Breast epithelium (tissue), 3 donors: ENCODE results near the gene MAPKAPK3.

ENCODE experiments used
- CTCF ChIP-seq, 3 donors: fragments of 450-650 bp; IDR thresholded peaks; one replicate each; pipeline ENCODE4 v1.5.1; 2016 to 2017; ENCODE audit warnings: antibody characterized with exemption in 3 of 3, mild to moderate bottlenecking in 3 of 3, moderate library complexity in 3 of 3
- POLR2AphosphoS5 ChIP-seq, 3 donors: sonication (generic); formaldehyde crosslinking; IDR thresholded peaks; one replicate each; pipeline ENCODE4 v1.6.1; 2017; ENCODE audit warnings: antibody characterized with exemption in 3 of 3

DNA sequence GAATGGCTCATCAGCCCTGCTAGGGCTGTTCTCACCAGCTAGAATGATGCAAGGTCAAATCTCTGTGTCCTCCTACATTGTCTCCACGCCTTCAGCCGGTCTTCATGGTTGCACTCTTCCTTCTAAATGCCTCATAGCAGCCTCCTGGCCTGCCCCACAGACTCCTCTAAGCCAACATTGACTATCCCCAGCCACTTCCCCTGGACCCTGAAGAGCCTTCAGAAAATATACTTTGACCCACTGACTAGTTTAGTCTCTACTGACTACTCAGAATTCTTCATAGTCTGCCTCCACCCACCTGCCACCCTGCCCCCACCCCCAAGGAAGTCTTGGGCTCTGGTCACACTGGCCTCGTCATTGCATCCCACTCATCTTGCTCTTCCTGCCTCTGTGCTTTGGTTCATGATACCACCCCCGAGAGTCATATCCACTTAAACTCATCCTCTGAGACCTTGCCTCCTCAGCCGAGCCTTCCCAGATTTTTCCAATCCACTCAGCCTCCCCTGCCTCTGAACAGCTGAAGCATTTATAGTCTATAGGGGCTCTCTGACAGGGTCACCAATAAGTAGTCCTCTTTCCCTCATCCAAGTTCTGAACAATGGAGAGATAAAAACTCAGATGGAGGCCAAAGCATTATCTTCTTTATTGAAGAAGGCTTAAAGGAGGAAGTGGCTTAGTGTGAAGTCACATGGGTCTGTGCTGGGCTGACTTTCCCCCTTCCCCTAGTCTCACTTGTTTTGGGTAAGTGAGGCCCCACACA lies 48.3 kb downstream of the MAPKAPK3 start:
- no peak for TF ChIP-seq POLR2AphosphoS5 (IDR thresholded peaks at IDR 0.05)
- no peak for TF ChIP-seq CTCF (IDR thresholded peaks at IDR 0.05)
